Measurements from ENCODE around the gene DPH1. TPM values are rescaled to one million over a fixed set of nuclear protein-coding genes. Genes with fewer than 3 reads are reported as not detected.

Gene DPH1
- total RNA-seq, 4 donors from 2014 or later: 41.6 to 61.1 (median 49.3) TPM

- 53 to 64% methylated on average over 8 of the region's 8 CpGs for WGBS, 2 donors
- peaks cover 11 to 79% of the 10 kb centered on the region in 2 donors for H3K4me1 ChIP-seq
- no peak for TF ChIP-seq POLR2A (IDR thresholded peaks at IDR 0.05)
- TF ChIP-seq CTCF (IDR thresholded peaks at IDR 0.05): no peak
- intact Hi-C loops (cut with DNase I): no loop called here
- no peaks in the 10 kb centered on the region for H3K36me3 ChIP-seq
- H3K4me3 ChIP-seq (replicated peaks in 1 of 3): no peak overlapping the region
- no peaks in the 10 kb centered on the region for H3K27me3 ChIP-seq
- H3K9me3 ChIP-seq: no peaks in the 10 kb centered on the region
- no peak for DNase-seq
- peak overlapping the region; percentile 52 to 71 (median 56) for H3K27ac ChIP-seq
These were observed 59.1 kb downstream of the DPH1 start for GRCh38 chr17:2089021-2089422.

GRCh38 chr17:2090210-2090641 is 60.3 kb downstream of the DPH1 start:
- Histone ChIP-seq H3K9me3 (no peaks in the 10 kb centered on the region), H3K27me3 (no peaks in the 10 kb centered on the region), H3K36me3 (no peaks in the 10 kb centered on the region), H3K4me1 (peaks cover 21 to 79% of the 10 kb centered on the region in 2 donors), H3K4me3 (replicated peaks in 1 of 3) (no peak overlapping the region), H3K27ac (peak overlapping the region in 2 of 3 donors; percentile 1 to 71)
- no peak for DNase-seq
- TF ChIP-seq POLR2A (IDR thresholded peaks at IDR 0.05) (no peak), CTCF (IDR thresholded peaks at IDR 0.05) (no peak)
- 71 to 75% methylated on average over 9 of the region's 9 CpGs for WGBS, 2 donors
- intact Hi-C loops (cut with DNase I): loop anchor here (5.0 to 10.0 kb wide), 2 partner anchors 33 to 155 kb away; partner anchors contain the start of gene HIC1

- intact Hi-C loops (cut with DNase I): loop anchor here (5.0 to 10.0 kb wide), 2 partner anchors 34 to 154 kb away; partner anchors contain the start of gene HIC1
- peak overlapping the region in 2 of 3 donors; percentile 1 to 71 for H3K27ac ChIP-seq
- peaks cover 28 to 80% of the 10 kb centered on the region in 2 donors for H3K4me1 ChIP-seq
- H3K36me3 ChIP-seq: no peaks in the 10 kb centered on the region
- WGBS, 2 donors: 47 to 64% methylated on average over 2 of the region's 2 CpGs
- H3K27me3 ChIP-seq: no peaks in the 10 kb centered on the region
- DNase-seq: peak in 1 of 2 donors; percentile 28
- H3K4me3 ChIP-seq (replicated peaks in 1 of 3): no peak overlapping the region
- TF ChIP-seq POLR2A (IDR thresholded peaks at IDR 0.05): no peak
- peak in 2 of 6 experiments; percentile 13 to 23 for TF ChIP-seq CTCF (IDR thresholded peaks at IDR 0.05)
- no peaks in the 10 kb centered on the region for H3K9me3 ChIP-seq
These were observed 61.0 kb downstream of the DPH1 start for GRCh38 chr17:2090804-2091534.

- intact Hi-C loops (cut with DNase I): loop anchor here (5.0 to 10.0 kb wide), 2 partner anchors 35 to 153 kb away; partner anchors contain the start of gene HIC1
- Histone ChIP-seq H3K27me3 (no peaks in the 10 kb centered on the region), H3K4me3 (replicated peaks in 1 of 3) (no peak overlapping the region), H3K27ac (peak overlapping the region in 1 of 3 donors; percentile 30), H3K36me3 (no peaks in the 10 kb centered on the region), H3K4me1 (peaks cover 30 to 68% of the 10 kb centered on the region in 2 donors), H3K9me3 (no peaks in the 10 kb centered on the region)
- TF ChIP-seq POLR2A (IDR thresholded peaks at IDR 0.05) (no peak), CTCF (IDR thresholded peaks at IDR 0.05) (no peak)
- DNase-seq: no peak
- WGBS, 2 donors: 97 to 98% methylated on average over 4 of the region's 4 CpGs
These were observed 62.3 kb downstream of the DPH1 start for GRCh38 chr17:2092253-2092652.

GRCh38 chr17:2093349-2093748 is 63.4 kb downstream of the DPH1 start:
- TF ChIP-seq CTCF (IDR thresholded peaks at IDR 0.05) (no peak), POLR2A (IDR thresholded peaks at IDR 0.05) (no peak)
- peak; percentile 94 to 95 for DNase-seq
- Histone ChIP-seq H3K9me3 (no peaks in the 10 kb centered on the region), H3K27ac (peak overlapping the region; percentile 47 to 73 (median 67)), H3K4me3 (replicated peaks in 1 of 3) (no peak overlapping the region), H3K4me1 (peaks cover 30 to 57% of the 10 kb centered on the region in 2 donors), H3K36me3 (no peaks in the 10 kb centered on the region), H3K27me3 (no peaks in the 10 kb centered on the region)
- intact Hi-C loops (cut with DNase I): loop anchor here (5.0 to 10.0 kb wide), 2 partner anchors 36 to 151 kb away; partner anchors contain the start of gene HIC1
- WGBS, 2 donors: 43 to 51% methylated on average over 5 of the region's 5 CpGs

Measured in thyroid gland (tissue), 4 donors.